Neural progenitor cell (in vitro differentiated cells): Measurements from ENCODE around the gene MATN4. TPM values are rescaled to one million over a fixed set of nuclear protein-coding genes. Genes with fewer than 3 reads are reported as not detected.

ENCODE experiments used
- DNase-seq: peaks from one replicate; pipeline ENCODE4 v3.0.0-alpha.2; 2016; ENCODE audit warnings: low spot score
- H2AFZ ChIP-seq: fragments of 200-600 bp; sonication (generic); replicated peaks from 2 replicates; pipeline ENCODE4 v1.6.1; 2016; ENCODE audit warnings: antibody characterized with exemption
- H3F3A ChIP-seq: fragments of 200-600 bp; sonication (generic); 2 replicates; pipeline ENCODE4 v1.6.1; 2016; ENCODE audit warnings: antibody characterized with exemption, low read depth
- H3K27ac ChIP-seq: fragments of 200-600 bp; sonication (generic); 2 replicates; pipeline ENCODE4 v1.5.1; 2016; ENCODE audit warnings: mild to moderate bottlenecking
- H3K27me3 ChIP-seq: fragments of 200-600 bp; sonication (generic); 2 replicates; pipeline ENCODE4 v1.6.1; 2016; ENCODE audit warnings: mild to moderate bottlenecking, moderate library complexity
- H3K36me3 ChIP-seq: fragments of 200-600 bp; sonication (generic); 2 replicates; pipeline ENCODE4 v1.5.1; 2016
- H3K4me1 ChIP-seq: fragments of 200-600 bp; sonication (generic); 2 replicates; pipeline ENCODE4 v1.6.1; 2016; ENCODE audit warnings: mixed run types
- H3K4me2 ChIP-seq: fragments of 200-600 bp; sonication (generic); 2 replicates; pipeline ENCODE4 v1.6.1; 2016
- H3K4me3 ChIP-seq: fragments of 200-600 bp; sonication (generic); 2 replicates; pipeline ENCODE4 v1.5.1; 2016
- H3K79me2 ChIP-seq: fragments of 200-600 bp; sonication (generic); 2 replicates; pipeline ENCODE4 v1.6.1; 2016; ENCODE audit warnings: low read depth
- H3K9ac ChIP-seq: fragments of 200-600 bp; sonication (generic); 2 replicates; pipeline ENCODE4 v1.6.1; 2016
- H3K9me3 ChIP-seq: fragments of 200-600 bp; sonication (generic); 2 replicates; pipeline ENCODE4 v1.5.1; 2016; ENCODE audit warnings: low read depth
- H4K20me1 ChIP-seq: fragments of 200-600 bp; sonication (generic); 2 replicates; pipeline ENCODE4 v1.6.1; 2016; ENCODE audit warnings: low read depth
- H3K27ac Mint-ChIP-seq: 3 replicates; pipeline ENCODE4 v1.8.0; 2021; ENCODE audit warnings: mixed read lengths
- H3K27me3 Mint-ChIP-seq: 2 replicates; pipeline ENCODE4 v1.8.0; 2022; ENCODE audit warnings: low read depth, mild to moderate bottlenecking, inconsistent platforms, moderate library complexity, mixed read lengths; ENCODE audit not compliant: insufficient read depth
- H3K36me3 Mint-ChIP-seq: 3 replicates; pipeline ENCODE4 v1.8.0; 2021; ENCODE audit warnings: mixed read lengths
- H3K4me1 Mint-ChIP-seq: 3 replicates; pipeline ENCODE4 v1.8.0; 2021; ENCODE audit warnings: mixed read lengths
- H3K4me3 Mint-ChIP-seq: 3 replicates; pipeline ENCODE4 v1.8.0; 2021; ENCODE audit warnings: mild to moderate bottlenecking, moderate library complexity, mixed read lengths
- H3K9me3 Mint-ChIP-seq: 3 replicates; pipeline ENCODE4 v1.8.0; 2020; ENCODE audit warnings: mixed read lengths
- EZH2 ChIP-seq: fragments of 200-600 bp; sonication (generic); IDR thresholded peaks from 2 replicates; pipeline ENCODE4 v1.6.1; 2017; ENCODE audit warnings: antibody characterized with exemption, mild to moderate bottlenecking, moderate library complexity
- EZH2phosphoT487 ChIP-seq: fragments of 200-600 bp; sonication (generic); IDR thresholded peaks from 2 replicates; pipeline ENCODE4 v1.6.1; 2017; ENCODE audit warnings: antibody characterized with exemption
- total RNA-seq: library from RNA; depleted of rRNA; stranded (reverse); fragments of >200 nt; gene quantifications from 2 replicates; pipeline ENCODE4 v1.2.3, GENCODE V29; 2015; ENCODE audit warnings: low replicate concordance
- TF ChIP-seq, protein P1 (sequence below): fragments of 200-600 bp; sonication (generic); IDR thresholded peaks from 2 replicates; pipeline ENCODE4 v1.5.1; 2017; ENCODE audit warnings: antibody characterized with exemption, mild to moderate bottlenecking

MATN4 gene
- total RNA-seq, 1 donor from 2014 or later: not detected

DNA sequence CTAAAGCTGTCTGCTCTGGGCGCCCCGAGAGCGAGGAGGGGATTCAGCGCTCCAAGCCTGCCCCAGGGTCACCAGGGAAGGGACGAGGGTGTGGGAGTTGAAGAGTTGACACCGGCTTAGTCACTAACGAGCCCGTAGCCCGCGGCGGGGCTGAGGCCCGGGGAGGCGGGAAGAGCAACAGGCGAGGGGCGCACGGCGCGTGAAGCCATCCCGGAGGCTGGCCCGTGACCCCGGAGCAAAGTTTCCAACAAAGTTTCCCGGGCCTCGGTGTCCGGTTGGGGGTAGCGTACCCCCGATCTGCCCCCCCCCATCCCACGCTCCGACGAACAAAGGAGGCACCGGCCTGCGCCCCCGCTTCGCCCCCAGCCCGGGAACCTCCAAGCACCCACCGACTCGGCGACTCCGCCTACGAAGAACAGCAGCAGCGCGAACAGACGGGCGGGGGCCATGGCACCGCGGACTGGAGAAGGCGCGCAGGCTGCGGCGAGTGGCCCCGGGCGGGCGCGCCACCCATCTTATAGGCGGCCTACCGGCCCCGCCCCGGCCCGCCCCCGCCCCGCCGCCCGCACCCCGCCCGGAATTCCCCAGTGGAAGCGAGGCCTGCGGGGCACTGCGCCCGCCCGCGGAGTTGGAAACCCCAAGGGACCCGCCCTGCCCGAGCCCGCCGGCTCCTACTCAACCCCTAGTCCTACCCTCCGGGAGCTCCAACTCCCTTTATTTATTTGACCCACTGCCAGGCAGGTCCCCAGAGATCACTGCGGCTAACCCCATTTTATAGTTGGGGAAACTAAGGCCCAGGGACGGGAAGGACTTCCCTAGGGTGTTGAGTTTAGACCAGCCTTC lies 40.1 kb upstream of the MATN4 start, which contains the start of gene SDC4:
TSS of gene SDC4 (minus strand) at position 489 of the 843 bp plus-strand sequence. CDS start at position 449, 40 bp downstream.
- TF ChIP-seq EZH2phosphoT487: no peak
- no peak for TF ChIP-seq EZH2
- TF ChIP-seq, protein P1, sequence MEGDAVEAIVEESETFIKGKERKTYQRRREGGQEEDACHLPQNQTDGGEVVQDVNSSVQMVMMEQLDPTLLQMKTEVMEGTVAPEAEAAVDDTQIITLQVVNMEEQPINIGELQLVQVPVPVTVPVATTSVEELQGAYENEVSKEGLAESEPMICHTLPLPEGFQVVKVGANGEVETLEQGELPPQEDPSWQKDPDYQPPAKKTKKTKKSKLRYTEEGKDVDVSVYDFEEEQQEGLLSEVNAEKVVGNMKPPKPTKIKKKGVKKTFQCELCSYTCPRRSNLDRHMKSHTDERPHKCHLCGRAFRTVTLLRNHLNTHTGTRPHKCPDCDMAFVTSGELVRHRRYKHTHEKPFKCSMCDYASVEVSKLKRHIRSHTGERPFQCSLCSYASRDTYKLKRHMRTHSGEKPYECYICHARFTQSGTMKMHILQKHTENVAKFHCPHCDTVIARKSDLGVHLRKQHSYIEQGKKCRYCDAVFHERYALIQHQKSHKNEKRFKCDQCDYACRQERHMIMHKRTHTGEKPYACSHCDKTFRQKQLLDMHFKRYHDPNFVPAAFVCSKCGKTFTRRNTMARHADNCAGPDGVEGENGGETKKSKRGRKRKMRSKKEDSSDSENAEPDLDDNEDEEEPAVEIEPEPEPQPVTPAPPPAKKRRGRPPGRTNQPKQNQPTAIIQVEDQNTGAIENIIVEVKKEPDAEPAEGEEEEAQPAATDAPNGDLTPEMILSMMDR: no peak
- Mint-ChIP-seq H3K4me1 (peaks cover 43% of the 10 kb centered on the region), H3K27ac (peak within 1 kb of the TSS; percentile 69), H3K27me3 (peaks cover 4% of the 10 kb centered on the region), H3K36me3 (no peaks in the 10 kb centered on the region), H3K4me3 (peak within 1 kb of the TSS; percentile 91), H3K9me3 (no peaks in the 10 kb centered on the region)
- Histone ChIP-seq H3K9ac (peak within 1 kb of the TSS; percentile 46), H3K27me3 (no peaks in the 10 kb centered on the region), H3K9me3 (no peaks in the 10 kb centered on the region), H3K79me2 (peaks cover 32% of the 10 kb centered on the region), H3K4me2 (peak within 1 kb of the TSS; percentile 98), H3K36me3 (no peaks in the 10 kb centered on the region), H3F3A (peaks cover 6% of the 10 kb centered on the region), H4K20me1 (no peaks in the 10 kb centered on the region), H2AFZ (peak within 1 kb of the TSS; percentile 78), H3K4me3 (peak within 1 kb of the TSS; percentile 69), H3K4me1 (peaks cover 40% of the 10 kb centered on the region), H3K27ac (no peak within 1 kb of the TSS)
- DNase-seq: peak; percentile 77

DNA sequence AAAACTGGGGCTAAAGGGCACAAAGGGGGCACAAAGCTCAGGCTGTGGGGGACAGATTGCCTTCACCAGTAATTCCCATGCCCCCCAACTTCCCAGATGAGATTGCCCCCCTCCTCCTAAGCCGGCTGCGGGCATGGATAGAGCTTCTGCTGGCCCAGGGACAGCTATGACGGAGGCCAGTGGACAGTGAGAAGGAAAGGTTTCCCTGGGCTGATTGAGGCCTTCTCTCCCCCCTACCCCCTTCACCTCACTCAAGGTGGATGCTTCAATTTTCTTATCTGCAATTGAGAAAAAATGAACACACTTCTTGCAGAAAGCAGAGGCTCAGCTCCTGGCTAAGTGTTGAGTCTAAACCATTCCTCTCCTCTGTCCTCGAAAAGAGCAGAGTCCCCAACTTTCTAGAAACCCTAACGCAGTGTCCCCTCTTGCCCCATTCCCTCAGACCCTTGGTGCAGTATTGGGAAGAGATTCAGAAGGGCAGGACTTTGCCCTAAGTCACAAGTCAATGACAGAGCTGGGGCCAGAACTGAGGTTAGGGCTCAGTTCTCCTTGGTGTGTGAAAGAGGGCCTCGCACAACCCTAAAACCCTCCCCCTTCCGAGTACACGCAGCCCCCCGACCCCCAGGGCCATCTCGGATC lies 39.3 kb upstream of the MATN4 start:
- no peaks in the 10 kb centered on the region for H3K9me3 Mint-ChIP-seq
- Histone ChIP-seq H2AFZ (peak overlapping the region; percentile 78), H3K9ac (peak overlapping the region; percentile 46), H3K79me2 (peaks cover 32% of the 10 kb centered on the region), H3F3A (peaks cover 13% of the 10 kb centered on the region), H3K4me3 (peak overlapping the region; percentile 69), H3K4me2 (peak overlapping the region; percentile 98), H4K20me1 (no peaks in the 10 kb centered on the region), H3K27ac (no peak overlapping the region), H3K9me3 (no peaks in the 10 kb centered on the region), H3K4me1 (peaks cover 48% of the 10 kb centered on the region), H3K27me3 (no peaks in the 10 kb centered on the region), H3K36me3 (no peaks in the 10 kb centered on the region)
- H3K4me3 Mint-ChIP-seq: peak overlapping the region; percentile 91
- H3K4me1 Mint-ChIP-seq: peaks cover 51% of the 10 kb centered on the region
- no peak for TF ChIP-seq EZH2phosphoT487
- H3K27ac Mint-ChIP-seq: peak overlapping the region; percentile 69
- no peaks in the 10 kb centered on the region for H3K36me3 Mint-ChIP-seq
- no peak for DNase-seq
- peaks cover 2% of the 10 kb centered on the region for H3K27me3 Mint-ChIP-seq

DNA sequence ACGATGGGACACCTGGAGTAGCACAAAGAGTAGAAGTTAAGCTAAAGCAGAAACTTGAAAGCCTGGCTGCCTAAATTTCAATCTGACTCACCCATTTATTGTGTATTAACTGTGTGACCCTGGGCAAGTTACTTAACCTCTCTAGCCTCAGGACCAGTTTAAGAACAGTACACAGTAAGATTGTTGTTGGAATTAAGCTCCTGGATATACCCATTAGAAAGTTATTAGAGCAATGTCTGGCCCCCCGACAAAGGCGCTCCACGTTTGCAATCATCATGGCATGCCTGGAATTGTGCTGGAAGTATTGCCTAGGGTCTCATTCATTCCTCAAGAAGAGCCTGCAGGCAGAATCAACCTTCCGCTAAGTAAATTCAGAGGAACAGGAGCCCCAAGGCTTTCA lies 38.8 kb upstream of the MATN4 start:
- peak overlapping the region; percentile 69 for H3K4me3 ChIP-seq
- no peak overlapping the region for H3K27ac ChIP-seq
- H3K27me3 Mint-ChIP-seq: peaks cover 2% of the 10 kb centered on the region

More for the DNA sequence above, 38.8 kb upstream of the MATN4 start:
- no peak overlapping the region for H3K9ac ChIP-seq
- no peak overlapping the region for H3K27ac Mint-ChIP-seq
- H3K36me3 Mint-ChIP-seq: no peaks in the 10 kb centered on the region
- peaks cover 56% of the 10 kb centered on the region for H3K4me1 Mint-ChIP-seq
- DNase-seq: no peak
- TF ChIP-seq, protein P1: no peak
- TF ChIP-seq EZH2phosphoT487: no peak
- no peak for TF ChIP-seq EZH2
- no peak overlapping the region for H2AFZ ChIP-seq
- no peaks in the 10 kb centered on the region for H3K36me3 ChIP-seq
- no peaks in the 10 kb centered on the region for H4K20me1 ChIP-seq
- peak overlapping the region; percentile 98 for H3K4me2 ChIP-seq
- peak overlapping the region; percentile 91 for H3K4me3 Mint-ChIP-seq
- peaks cover 53% of the 10 kb centered on the region for H3K4me1 ChIP-seq
- H3F3A ChIP-seq: peaks cover 17% of the 10 kb centered on the region
- peaks cover 32% of the 10 kb centered on the region for H3K79me2 ChIP-seq
- H3K9me3 ChIP-seq: no peaks in the 10 kb centered on the region
- no peaks in the 10 kb centered on the region for H3K9me3 Mint-ChIP-seq
- no peaks in the 10 kb centered on the region for H3K27me3 ChIP-seq
